Trophoblast cell (in vitro differentiated cells and primary cell): Measurements from ENCODE around the gene YY1AP1.
"Not testable (repeated sequence)": the region's sequence is repeated elsewhere in the genome, so short reads cannot be mapped to it uniquely, and the experiment has no call there.

ENCODE experiments used
- DNase-seq, 2 donors: peaks; one replicate each; pipeline ENCODE4 v3.0.0-alpha.2; 2016
- H2AFZ ChIP-seq: 2 replicates; pipeline ENCODE4 v1.6.1; 2013; ENCODE audit warnings: low read length, moderate library complexity, mild to moderate bottlenecking; ENCODE audit not compliant: insufficient read depth, poor library complexity
- H2AK5ac ChIP-seq: 2 replicates; pipeline ENCODE4 v1.6.1; 2013; ENCODE audit warnings: mild to moderate bottlenecking, low read length
- H2BK120ac ChIP-seq: 2 replicates; pipeline ENCODE4 v1.6.1; 2013; ENCODE audit warnings: low read length, mild to moderate bottlenecking, moderate library complexity; ENCODE audit not compliant: insufficient read depth, poor library complexity
- H2BK12ac ChIP-seq: 2 replicates; pipeline ENCODE4 v1.6.1; 2013; ENCODE audit warnings: mild to moderate bottlenecking, low read length, moderate library complexity
- H2BK5ac ChIP-seq: 2 replicates; pipeline ENCODE4 v1.6.1; 2013; ENCODE audit warnings: low read length, low read depth, moderate library complexity, mild to moderate bottlenecking; ENCODE audit not compliant: poor library complexity
- H3K14ac ChIP-seq: 2 replicates; pipeline ENCODE4 v1.6.1; 2013; ENCODE audit warnings: mild to moderate bottlenecking, low read length
- H3K18ac ChIP-seq: 2 replicates; pipeline ENCODE4 v1.6.1; 2013; ENCODE audit warnings: mild to moderate bottlenecking, low read length
- H3K23ac ChIP-seq: 2 replicates; pipeline ENCODE4 v1.6.1; 2013; ENCODE audit warnings: low read length
- H3K27ac ChIP-seq: 2 replicates; pipeline ENCODE4 v1.5.1; 2013; ENCODE audit warnings: low read depth, mild to moderate bottlenecking, inconsistent platforms, low read length, moderate library complexity
- H3K27me3 ChIP-seq: 2 replicates; pipeline ENCODE4 v1.6.1; 2013; ENCODE audit warnings: inconsistent platforms, mild to moderate bottlenecking, low read length, moderate library complexity; ENCODE audit not compliant: insufficient read depth
- H3K36me3 ChIP-seq, 2 experiments: 1 replicate in 1 of 2; 2 replicates in 1 of 2; pipeline ENCODE4 v1.6.1; 2013; ENCODE audit warnings: low read length in 2 of 2, mild to moderate bottlenecking in 2 of 2, moderate library complexity in 1 of 2; ENCODE audit not compliant: insufficient read depth in 2 of 2, control insufficient read depth in 1 of 2
- H3K4ac ChIP-seq: 2 replicates; pipeline ENCODE4 v1.6.1; 2013; ENCODE audit warnings: low read depth, mild to moderate bottlenecking, low read length, moderate library complexity
- H3K4me1 ChIP-seq, 2 experiments: 1 replicate in 1 of 2; 2 replicates in 1 of 2; pipeline ENCODE4 v1.6.1; 2013; ENCODE audit warnings: low read length in 2 of 2, mild to moderate bottlenecking in 2 of 2, moderate library complexity in 1 of 2; ENCODE audit not compliant: insufficient read depth in 2 of 2, control insufficient read depth in 1 of 2
- H3K4me2 ChIP-seq: 2 replicates; pipeline ENCODE4 v1.6.1; 2013; ENCODE audit warnings: inconsistent platforms, mild to moderate bottlenecking, low read length, moderate library complexity
- H3K4me3 ChIP-seq: 2 replicates; pipeline ENCODE4 v1.5.1; 2013; ENCODE audit warnings: mild to moderate bottlenecking, low read depth, low read length, inconsistent platforms
- H3K79me1 ChIP-seq: one replicate; pipeline ENCODE4 v1.6.1; 2013; ENCODE audit warnings: low read length
- H3K79me2 ChIP-seq: 2 replicates; pipeline ENCODE4 v1.6.1; 2013; ENCODE audit warnings: low read length, mild to moderate bottlenecking; ENCODE audit not compliant: control insufficient read depth, insufficient read depth, poor library complexity
- H3K9ac ChIP-seq: 2 replicates; pipeline ENCODE4 v1.6.1; 2013; ENCODE audit warnings: mild to moderate bottlenecking, low read length
- H3K9me3 ChIP-seq: 2 replicates; pipeline ENCODE4 v1.6.1; 2013; ENCODE audit warnings: low read depth, mild to moderate bottlenecking, control low read depth, inconsistent platforms, low read length; ENCODE audit not compliant: insufficient read depth
- H4K12ac ChIP-seq: 2 replicates; pipeline ENCODE4 v1.6.1; 2013; ENCODE audit warnings: low read depth, mild to moderate bottlenecking, low read length, moderate library complexity
- H4K8ac ChIP-seq: 2 replicates; pipeline ENCODE4 v1.6.1; 2013; ENCODE audit warnings: low read depth, mild to moderate bottlenecking, low read length, moderate library complexity
- H4K91ac ChIP-seq: one replicate; pipeline ENCODE4 v1.6.1; 2013; ENCODE audit warnings: low read depth, mild to moderate bottlenecking, low read length, moderate library complexity
- WGBS: extraction: QIAGEN DNeasy Blood & Tissue Kit; methylation state at CpG from one replicate; pipeline ENCODE4 v1.1.7; 2013; ENCODE audit warnings: missing lambda C conversion rate; ENCODE audit not compliant: insufficient read length, insufficient coverage; ENCODE audit errors: extremely low coverage; 5-methylcytosine and 5-hydroxymethylcytosine counted together

The YY1AP1 gene

GRCh38 chr1:155706139-155706538 lies 17.6 kb upstream of the YY1AP1 start:
- Histone ChIP-seq H3K4ac (peak overlapping the region; percentile 9), H3K4me3 (no peak overlapping the region), H3K9me3 (no peaks in the 10 kb centered on the region), H3K27ac (no peak overlapping the region), H3K4me1 (no peaks in the 10 kb centered on the region), H3K79me2 (no peaks in the 10 kb centered on the region), H2AFZ (no peak overlapping the region), H4K91ac (no peak overlapping the region), H2AK5ac (no peak overlapping the region), H4K8ac (no peak overlapping the region), H3K36me3 (peaks cover 0 to 6% of the 10 kb centered on the region in 2 experiments), H4K12ac (no peak overlapping the region), H2BK5ac (no peak overlapping the region), H3K27me3 (no peaks in the 10 kb centered on the region), H3K9ac (no peak overlapping the region), H2BK12ac (no peak overlapping the region), H3K79me1 (no peaks in the 10 kb centered on the region), H3K23ac (no peak overlapping the region), H3K4me2 (no peak overlapping the region), H2BK120ac (no peak overlapping the region), H3K18ac (no peak overlapping the region), H3K14ac (no peak overlapping the region)
- WGBS: no CpG with 5 or more reads among the region's 5 CpGs
- peak in 1 of 2 donors; percentile 13 for DNase-seq

DNA sequence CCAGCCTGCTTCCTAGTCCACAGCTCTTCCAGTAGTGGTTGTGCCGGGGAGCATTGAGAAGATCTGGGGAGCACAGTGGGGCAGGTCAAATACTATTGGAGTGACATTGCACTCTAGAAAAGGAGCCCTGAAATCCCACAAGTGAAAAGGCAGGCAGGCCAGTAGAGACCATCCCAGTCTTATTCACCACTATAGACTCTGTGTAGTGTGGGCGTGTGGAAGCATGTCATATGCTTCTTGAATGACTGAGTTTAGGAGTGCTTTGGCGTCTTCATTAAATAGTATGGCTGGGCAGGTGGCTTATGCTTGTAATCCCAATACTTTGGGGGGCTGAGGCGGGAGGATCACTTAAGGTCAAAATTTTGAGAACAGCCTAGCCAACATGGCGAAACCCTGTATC lies 15.8 kb upstream of the YY1AP1 start:
- H3K27ac ChIP-seq, H3K14ac ChIP-seq, H3K27me3 ChIP-seq, H3K4me2 ChIP-seq, H4K12ac ChIP-seq, H3K4me1 ChIP-seq, H4K8ac ChIP-seq, H3K79me2 ChIP-seq, DNase-seq, H3K23ac ChIP-seq, H4K91ac ChIP-seq, H2AFZ ChIP-seq, H3K4ac ChIP-seq, H3K79me1 ChIP-seq, H2BK120ac ChIP-seq, H3K9me3 ChIP-seq, H3K9ac ChIP-seq, H2AK5ac ChIP-seq, H2BK5ac ChIP-seq, H3K4me3 ChIP-seq, H3K36me3 ChIP-seq, H3K18ac ChIP-seq, H2BK12ac ChIP-seq: not testable (repeated sequence)
- no CpG with 5 or more reads among the region's 5 CpGs for WGBS

- Histone ChIP-seq H2BK12ac (no peak overlapping the region), H3K79me2 (peaks cover 4% of the 10 kb centered on the region), H4K91ac (no peak overlapping the region), H2AFZ (no peak overlapping the region), H3K9ac (no peak overlapping the region), H3K4me2 (no peak overlapping the region), H3K4me1 (peaks cover 0 to 3% of the 10 kb centered on the region in 2 experiments), H3K79me1 (no peaks in the 10 kb centered on the region), H3K18ac (no peak overlapping the region), H3K27ac (no peak overlapping the region), H4K12ac (no peak overlapping the region), H2BK5ac (no peak overlapping the region), H2BK120ac (no peak overlapping the region), H3K9me3 (no peaks in the 10 kb centered on the region), H3K14ac (no peak overlapping the region), H3K4me3 (no peak overlapping the region), H3K27me3 (no peaks in the 10 kb centered on the region), H3K36me3 (peaks cover 0 to 6% of the 10 kb centered on the region in 2 experiments), H3K4ac (peak overlapping the region; percentile 55), H3K23ac (no peak overlapping the region), H2AK5ac (no peak overlapping the region), H4K8ac (no peak overlapping the region)
- WGBS: no CpG with 5 or more reads among the region's 6 CpGs
- no peak for DNase-seq
Measured at GRCh38 chr1:155703216-155703615, 14.6 kb upstream of the YY1AP1 start.

DNA sequence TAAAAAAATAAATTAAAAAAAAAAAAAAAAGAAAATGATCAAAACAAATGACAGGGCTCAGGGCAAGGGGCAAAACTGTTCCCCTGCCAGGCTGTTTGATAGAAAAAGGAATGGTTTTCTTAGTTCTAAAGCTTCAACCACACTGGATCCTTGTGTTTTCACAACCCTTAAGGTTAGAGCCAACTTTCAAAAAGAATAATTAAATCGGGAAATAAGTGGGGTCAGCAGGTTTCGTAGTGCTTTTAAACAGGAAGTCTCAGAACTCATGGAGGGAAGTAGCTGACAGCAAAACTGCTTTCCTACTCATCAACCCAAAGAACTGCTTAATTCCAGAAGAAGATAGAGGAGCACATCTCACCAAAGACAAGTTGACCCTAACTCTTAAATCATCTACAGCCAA lies 13.1 kb upstream of the YY1AP1 start:
- not testable (repeated sequence) for H2AFZ ChIP-seq, H3K23ac ChIP-seq, H2AK5ac ChIP-seq, H2BK5ac ChIP-seq, H3K18ac ChIP-seq, H3K79me2 ChIP-seq, H3K27me3 ChIP-seq, H3K14ac ChIP-seq, H4K12ac ChIP-seq, H3K79me1 ChIP-seq, H3K9me3 ChIP-seq, H3K4me2 ChIP-seq, H3K36me3 ChIP-seq, H2BK120ac ChIP-seq, H3K4ac ChIP-seq, DNase-seq, H2BK12ac ChIP-seq, H3K4me1 ChIP-seq, H3K4me3 ChIP-seq, H3K9ac ChIP-seq, H3K27ac ChIP-seq, H4K91ac ChIP-seq, H4K8ac ChIP-seq
- no CpG with 5 or more reads among the region's 2 CpGs for WGBS
